Endometrial microvascular endothelial cells (primary cell): ENCODE measurements around the gene DHRS3. TPM values are rescaled to one million over a fixed set of nuclear protein-coding genes. Genes with fewer than 3 reads are reported as not detected.

Source experiments
- in situ Hi-C: cut with HindIII; loops from 2 replicates; pipeline ENCODE4 v1.10.0; 2017; ENCODE audit warnings: low sequenced_read_pairs, low pct_unique_long_range_greater_than_20kb; ENCODE audit errors: inconsistent ontology term
- total RNA-seq: library from RNA; depleted of rRNA; stranded (reverse); fragments of >200 nt; gene quantifications from one replicate; pipeline ENCODE4 v1.2.3, GENCODE V29; 2015; ENCODE audit errors: inconsistent ontology term

Gene DHRS3
- total RNA-seq, 1 donor from 2014 or later, result 55.8 TPM

DNA sequence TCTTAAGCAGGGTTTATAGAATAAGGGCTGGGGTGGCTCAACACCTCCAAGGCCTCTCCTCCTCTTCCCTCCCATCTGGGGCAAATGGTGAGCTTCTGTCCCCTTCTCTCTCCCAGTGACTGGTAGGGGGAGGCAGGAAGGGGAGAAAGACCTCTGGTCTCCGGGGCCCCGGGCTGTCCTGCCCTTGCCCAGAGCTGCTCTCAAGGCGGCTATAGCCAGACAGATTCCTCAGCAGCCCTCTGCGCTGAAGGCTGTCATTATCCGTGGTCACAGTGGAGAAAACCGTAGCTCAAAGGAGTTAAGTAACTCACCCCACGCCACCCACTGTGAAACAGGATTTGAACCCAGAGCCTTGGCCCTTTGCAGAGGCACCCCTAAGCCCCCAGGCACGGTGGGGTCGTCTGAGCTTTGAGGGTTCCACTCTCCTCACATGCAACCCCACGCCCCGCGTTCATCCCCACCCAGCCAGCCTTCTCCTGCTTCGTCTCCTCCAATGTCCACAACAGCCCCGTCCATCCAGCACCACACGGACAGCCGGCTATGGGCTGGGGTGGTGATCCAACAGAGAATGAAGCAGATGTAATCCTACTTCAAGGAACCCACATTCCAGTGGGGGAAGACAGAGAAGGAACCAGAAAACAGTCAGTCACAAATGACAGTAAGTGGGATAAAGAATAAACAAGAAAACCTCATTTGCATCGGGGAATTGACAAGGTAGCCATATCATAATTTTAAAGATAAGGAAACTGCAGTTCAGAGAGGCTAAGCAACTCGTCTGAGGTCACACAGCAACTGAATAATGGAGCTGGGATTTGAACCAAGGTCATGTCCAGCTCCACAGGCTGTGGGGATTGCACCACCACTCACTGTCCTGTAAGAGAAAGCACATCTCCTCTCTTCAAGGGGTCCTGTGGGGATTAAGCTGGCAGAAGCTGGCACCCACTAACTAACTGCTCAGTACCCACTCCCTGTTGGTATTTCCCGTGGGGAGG lies 31.8 kb downstream of the DHRS3 start:
- in situ Hi-C loops, result no loop called here

DNA sequence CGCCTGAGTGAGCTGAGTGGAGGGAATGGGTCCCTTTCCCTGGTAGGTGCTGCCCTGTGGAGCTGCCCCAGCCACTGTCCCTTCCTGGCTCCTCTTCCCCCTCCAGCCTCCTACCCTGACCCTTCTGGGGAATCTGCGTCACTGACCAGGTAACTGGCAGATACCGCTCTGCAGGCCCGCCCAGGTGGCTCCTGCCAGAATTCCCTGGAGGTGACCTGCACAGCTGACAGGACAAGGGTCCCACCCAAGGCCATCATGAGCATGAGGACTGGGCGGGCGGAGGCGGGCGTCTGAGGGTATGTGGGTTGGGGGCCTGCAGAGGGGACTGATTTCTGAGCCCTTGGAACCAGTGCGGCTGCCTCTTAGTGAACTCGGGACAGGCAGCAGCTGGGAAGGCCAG lies 32.5 kb downstream of the DHRS3 start:
- in situ Hi-C loops, result no loop called here

DNA sequence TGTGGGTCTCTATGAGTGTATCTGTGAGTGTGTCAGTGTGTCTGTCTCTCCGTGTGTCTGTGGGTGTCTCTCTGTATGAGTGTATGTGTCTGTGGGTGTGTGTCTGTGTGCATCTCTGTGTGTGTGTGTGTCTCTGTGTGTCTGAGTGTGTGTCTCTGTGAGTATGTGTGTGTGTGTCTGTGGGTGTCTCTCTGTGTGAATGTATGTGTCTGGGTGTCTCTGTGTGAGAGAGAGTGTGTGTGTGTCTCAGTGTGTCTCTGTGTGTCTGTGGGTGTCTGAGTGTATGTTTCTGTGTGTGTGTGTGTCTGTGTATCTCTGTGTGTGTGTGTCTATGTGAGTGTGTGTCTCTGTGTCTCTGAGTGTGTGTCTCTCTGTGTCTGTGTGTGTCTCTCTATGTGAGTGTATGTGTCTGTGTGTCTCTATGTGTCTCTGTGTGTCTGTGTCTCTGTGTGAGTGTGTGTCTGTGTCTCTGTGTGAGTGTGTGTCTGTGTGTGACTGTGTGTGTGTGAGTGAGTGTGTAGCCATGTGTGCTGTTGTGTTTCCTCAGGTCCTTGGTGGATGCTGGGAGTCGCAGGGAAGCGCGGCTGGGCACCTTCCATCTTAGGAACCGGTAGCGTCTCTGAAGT lies 33.0 kb downstream of the DHRS3 start:
- in situ Hi-C loops, result no loop called here

DNA sequence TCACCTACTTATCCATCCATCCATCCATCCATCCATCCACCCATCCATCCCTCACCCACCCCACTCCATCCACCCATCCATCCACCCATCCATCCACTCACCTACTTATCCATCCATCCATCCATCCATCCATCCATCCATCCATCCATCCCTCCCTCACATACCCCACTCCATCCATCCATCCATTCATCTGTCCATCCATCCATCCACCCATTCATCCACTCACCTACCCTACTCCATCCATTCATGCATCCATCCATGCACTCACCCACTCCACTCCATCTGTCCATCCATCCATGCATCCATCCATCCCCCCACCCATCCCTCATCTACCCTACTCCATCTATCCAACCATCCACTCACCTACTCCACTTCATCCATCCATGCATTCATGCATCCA lies 34.5 kb downstream of the DHRS3 start:
- in situ Hi-C loops, result no loop called here

DNA sequence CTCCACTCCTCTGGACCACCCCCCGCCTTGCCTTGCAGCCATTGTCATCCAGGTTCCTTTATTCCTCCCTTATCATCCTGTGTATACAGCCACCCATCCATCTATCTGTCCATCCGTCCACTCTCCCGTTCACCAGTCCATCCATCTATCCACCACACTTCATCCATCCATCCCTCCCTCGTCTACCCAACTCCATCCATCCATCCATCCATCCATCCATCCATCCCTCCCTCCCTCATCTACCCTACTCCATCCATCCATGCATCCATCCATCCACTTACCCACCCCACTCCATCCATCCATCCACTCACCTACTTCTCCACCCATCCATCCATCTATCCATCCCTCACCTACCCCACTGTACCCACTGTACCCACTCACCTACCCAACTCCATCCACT lies 35.4 kb downstream of the DHRS3 start:
- in situ Hi-C loops, result no loop called here

- in situ Hi-C loops, result no loop called here
These were observed 36.8 kb downstream of the DHRS3 start for GRCh38 chr1:12581179-12581578.

- in situ Hi-C loops, result no loop called here
These were observed 37.7 kb downstream of the DHRS3 start for GRCh38 chr1:12580054-12580887.

DNA sequence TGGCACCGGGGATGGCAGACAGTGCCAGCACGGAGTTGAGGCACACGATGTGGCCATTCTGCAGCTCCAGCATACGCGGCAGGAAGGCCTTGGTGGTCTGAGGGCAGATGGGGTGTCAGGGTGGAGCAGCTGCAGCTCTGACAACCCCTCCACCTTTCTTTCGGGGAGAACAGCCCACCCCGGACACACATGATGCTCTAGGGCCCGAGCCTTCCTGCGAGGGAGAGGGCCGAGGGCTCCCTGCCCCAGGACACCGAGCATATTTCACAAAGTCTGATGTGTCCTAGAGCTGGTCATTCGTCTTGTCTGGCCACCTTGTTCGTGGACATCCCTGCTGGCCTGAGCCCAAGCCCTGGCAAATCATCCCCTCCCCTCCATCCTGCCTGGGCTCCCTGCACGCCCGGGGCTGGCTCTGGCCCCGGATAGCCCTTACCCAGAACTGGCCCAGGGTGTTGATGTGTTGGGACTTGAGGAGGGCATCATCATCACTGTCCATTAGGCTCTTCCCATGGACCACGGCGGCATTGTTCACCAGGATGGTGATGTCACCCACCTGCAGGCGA lies 39.1 kb downstream of the DHRS3 start:
- in situ Hi-C loops, result no loop called here

DNA sequence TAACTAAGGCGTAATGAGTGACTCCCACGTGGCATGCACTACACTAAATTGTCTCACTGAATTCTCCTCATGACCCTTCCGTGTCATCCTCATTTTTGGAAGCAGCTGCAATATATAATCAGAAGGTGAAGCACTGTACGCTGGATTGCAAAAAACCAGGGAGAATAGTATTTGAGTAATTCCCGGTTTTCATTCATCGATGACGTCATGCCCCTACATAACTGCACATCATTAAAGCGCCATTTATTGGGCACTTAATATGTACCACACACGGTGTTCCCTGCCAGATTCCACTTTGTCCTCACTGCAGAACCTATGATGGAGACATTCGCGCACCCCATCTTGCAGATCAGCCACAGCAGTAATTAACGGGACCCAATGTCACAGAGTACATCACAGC lies 41.0 kb downstream of the DHRS3 start:
- in situ Hi-C loops, result no loop called here

DNA sequence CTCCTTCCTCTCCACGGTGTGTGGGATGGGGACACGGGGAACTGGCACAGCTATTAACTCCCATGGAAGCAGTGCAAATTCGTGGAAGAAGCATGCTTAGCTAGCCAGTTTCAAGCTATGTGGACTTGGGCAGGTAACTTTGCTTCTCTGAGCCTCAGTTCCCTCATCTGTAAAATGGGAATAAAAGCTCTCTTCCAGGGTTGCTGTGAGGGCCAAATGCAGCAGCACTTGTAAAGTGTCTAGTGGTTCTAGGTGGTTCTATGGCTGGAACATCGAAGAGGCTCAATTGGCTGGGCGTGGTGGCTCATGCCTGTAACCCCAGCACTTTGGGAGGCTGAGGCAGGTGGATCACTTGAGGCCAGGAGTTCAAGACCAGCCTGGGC lies 43.3 kb downstream of the DHRS3 start:
- in situ Hi-C loops, result no loop called here

GRCh38 chr1:12573015-12573825 lies 44.8 kb downstream of the DHRS3 start:
- in situ Hi-C loops, result no loop called here

- in situ Hi-C loops, result no loop called here
These were observed 45.5 kb downstream of the DHRS3 start for GRCh38 chr1:12572522-12572921.

DNA sequence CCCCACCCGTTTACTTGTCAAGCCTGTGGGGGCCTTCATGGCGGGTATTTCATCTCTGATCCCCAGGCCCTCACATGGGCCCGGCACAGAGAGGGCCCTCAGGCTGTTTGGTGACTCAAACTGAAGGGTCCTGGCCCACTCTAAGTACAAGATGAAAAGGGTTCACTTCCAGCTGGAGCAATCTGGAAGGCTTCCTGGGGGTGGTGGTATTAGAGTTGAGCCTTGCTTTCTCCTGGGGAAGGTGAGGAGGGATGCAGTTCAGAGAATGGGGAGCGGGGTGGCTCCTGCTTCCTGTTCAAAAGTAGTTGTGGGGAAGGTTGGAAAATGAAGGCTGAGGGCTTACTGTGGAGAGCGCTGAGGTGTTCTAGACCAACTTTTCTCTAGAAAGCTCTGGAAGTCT lies 47.7 kb downstream of the DHRS3 start:
- in situ Hi-C loops, result no loop called here

DNA sequence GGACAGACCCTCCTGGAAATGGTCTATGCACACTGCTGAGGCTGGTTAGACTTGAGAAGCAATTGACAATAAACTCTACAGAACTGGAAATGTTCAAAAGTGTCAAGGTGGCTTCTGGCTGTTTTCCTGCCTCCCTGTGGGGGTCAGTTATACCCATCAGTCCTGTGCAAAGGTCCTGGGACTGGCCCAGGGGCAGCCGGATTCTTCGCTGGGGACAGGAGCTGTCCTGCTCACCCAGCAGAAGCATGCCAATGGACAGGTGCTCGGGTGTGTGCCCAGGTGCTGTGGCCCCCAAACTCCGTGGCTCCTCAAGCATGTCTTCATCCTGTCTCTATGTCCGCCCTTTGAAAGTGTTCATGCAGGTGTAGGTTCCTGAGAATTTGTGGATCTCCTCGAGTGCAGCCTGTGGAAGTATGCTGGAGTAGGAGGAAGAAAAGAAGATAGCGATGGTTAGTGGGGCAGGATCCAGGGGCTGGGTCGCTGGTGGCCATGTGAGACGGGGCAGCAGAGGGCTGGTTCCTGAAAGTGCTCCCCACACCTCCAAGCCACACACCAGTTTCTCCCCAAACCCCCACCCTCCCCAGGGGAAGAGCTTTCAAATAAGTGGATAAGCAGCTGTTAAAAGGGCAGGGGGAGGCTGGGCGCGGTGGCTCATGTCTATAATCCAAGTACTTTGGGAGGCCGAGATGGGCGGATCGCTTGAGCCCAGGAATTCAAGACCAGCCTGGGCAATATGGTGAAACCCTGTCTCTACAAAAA lies 49.8 kb downstream of the DHRS3 start:
- in situ Hi-C loops, result no loop called here

DNA sequence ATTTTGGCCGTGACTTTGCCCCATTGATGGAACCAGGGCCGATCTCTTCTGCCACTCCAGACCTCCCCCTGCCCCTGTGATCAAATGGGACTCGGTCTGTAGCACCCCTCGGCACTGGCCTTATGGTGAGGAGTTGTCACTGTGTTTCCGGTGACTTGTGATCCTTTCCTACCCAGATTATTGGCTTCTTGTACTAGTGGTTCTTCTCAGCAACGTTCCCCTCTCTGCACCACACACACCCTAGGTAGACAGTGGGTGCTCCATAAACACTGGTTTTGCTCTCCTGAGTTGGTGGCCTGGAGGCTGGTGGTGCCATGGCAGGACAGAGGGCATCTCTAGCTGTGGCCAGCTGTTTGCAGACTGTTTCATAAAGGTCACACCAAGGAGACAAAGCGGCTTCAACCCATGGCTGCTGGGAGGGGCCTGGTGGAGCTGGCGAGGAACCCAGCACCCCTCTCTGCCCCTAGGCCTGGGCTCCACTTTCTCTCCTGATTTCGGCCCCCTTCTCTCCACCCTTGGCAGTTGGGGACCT lies 50.7 kb downstream of the DHRS3 start:
- in situ Hi-C loops, result no loop called here

DNA sequence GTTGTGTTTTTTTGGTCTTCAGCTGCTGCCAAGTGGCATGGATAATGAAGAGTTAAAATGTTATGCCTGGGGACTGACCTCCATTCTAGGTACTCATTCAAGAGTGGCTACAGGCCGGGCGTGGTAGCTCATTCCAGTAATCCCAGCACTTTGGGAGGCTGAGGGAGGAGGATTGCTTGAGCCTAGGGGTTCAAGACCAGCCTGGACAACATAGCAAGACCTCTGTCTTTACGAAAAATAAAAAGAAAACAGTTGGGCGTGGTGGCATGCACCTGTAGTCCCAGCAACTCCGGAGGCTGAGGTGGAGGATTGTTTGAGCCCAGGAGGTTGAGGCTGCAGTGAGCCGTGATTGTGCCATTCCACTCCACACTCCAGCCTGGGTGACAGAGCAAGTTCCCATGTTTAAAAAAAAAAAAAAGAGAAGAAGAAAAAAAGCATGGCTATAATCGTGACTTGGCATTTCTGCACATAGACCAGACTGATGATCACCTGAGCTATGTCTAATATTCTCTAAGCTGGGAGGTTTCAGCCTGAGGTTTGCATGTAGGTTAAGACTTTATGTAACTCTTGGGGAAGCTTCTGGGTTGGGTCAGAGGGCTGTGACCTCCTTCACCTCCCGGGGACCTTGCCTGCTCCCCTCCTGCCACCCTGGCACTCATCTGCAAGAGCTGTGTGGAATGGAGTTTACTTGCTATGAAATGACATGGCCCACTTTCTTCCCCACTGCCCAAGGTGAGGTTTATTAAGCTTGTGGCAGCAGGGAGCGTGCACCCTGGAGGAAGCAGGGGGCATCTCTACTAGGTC lies 51.3 kb downstream of the DHRS3 start:
- in situ Hi-C loops, result no loop called here

DNA sequence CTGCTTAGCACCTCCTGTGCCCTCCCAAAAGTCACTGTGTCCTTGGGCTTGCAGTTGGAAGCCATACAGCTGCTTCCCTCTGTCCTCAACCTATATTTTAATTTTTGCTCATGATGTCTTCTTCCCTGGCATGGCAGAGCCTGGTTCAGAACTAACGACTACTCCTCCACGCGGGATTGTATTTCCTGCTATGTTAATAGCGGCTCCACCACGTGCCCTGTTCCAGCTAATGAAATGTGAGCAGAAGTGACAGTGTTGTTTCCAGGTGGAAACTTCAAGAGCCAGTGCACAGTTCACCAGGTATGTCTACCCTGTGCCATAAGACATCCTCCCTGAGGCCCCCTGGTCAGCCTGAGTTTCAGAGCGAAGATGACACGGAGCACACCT lies 52.1 kb downstream of the DHRS3 start:
- in situ Hi-C loops, result no loop called here
